Endothelial cell of umbilical vein (primary cell): ENCODE data around the gene ENKD1. TPM values are rescaled to one million over a fixed set of nuclear protein-coding genes. Genes with fewer than 3 reads are reported as not detected.

ENCODE experiments used
- BruUV-seq: library from RNA; stranded (reverse); fragments of 400-500 nt; replicated peaks from 2 replicates; lab custom pipeline; 2021; lab: Mats Ljungman, UMichigan
- CTCF ChIA-PET: fragments of 300-600, 350-600 bp; sonication (Branson Sonifier 250); formaldehyde crosslinking; loops from one replicate; lab custom pipeline; 2021; ENCODE audit warnings: antibody characterized with exemption, inconsistent platforms; lab: Charles Lee
- POLR2A ChIA-PET: fragments of 300-600, 350-600 bp; sonication (Branson Sonifier 250); formaldehyde crosslinking; loops from one replicate; lab custom pipeline; 2021; ENCODE audit warnings: antibody characterized with exemption, inconsistent platforms; lab: Charles Lee
- DNase-seq: peaks from one replicate; pipeline ENCODE4 v3.0.0-alpha.2; 2011; ENCODE audit warnings: low read depth, low spot score
- FAIRE-seq: peaks from 2 replicates; lab custom pipeline; 2011; peaks lifted over from hg19 to GRCh38; lab: Jason Lieb, UNC
- H2AFZ ChIP-seq: 2 replicates; pipeline ENCODE4 v1.6.0; 2012; ENCODE audit warnings: low read depth, low read length, control low read depth, inconsistent platforms
- H3K27ac ChIP-seq: 2 replicates; pipeline ENCODE4 v1.5.1; 2011; ENCODE audit warnings: low read depth, mild to moderate bottlenecking, control low read depth, low read length, moderate library complexity; ENCODE audit not compliant: insufficient read depth
- H3K27me3 ChIP-seq, 2 experiments: 2 replicates each; pipeline versions ENCODE4 v1.6.0 to v1.6.1; 2011; ENCODE audit warnings: low read length in 2 of 2, mixed read lengths in 1 of 2; ENCODE audit not compliant: control insufficient read depth in 2 of 2, insufficient read depth in 2 of 2
- H3K36me3 ChIP-seq, 2 experiments: 2 replicates in 1 of 2; 3 replicates in 1 of 2; pipeline ENCODE4 v1.5.1; 2011; ENCODE audit warnings: low read length in 2 of 2, mild to moderate bottlenecking in 1 of 2, moderate library complexity in 1 of 2; ENCODE audit not compliant: control insufficient read depth in 2 of 2, insufficient read depth in 2 of 2; ENCODE audit errors: extremely low read depth in 1 of 2
- H3K4me1 ChIP-seq: 3 replicates; pipeline ENCODE4 v1.5.1; 2011; ENCODE audit warnings: mild to moderate bottlenecking, low read length; ENCODE audit not compliant: control insufficient read depth, insufficient read depth; ENCODE audit errors: extremely low read depth
- H3K4me2 ChIP-seq: 2 replicates; pipeline ENCODE4 v1.6.1; 2011; ENCODE audit warnings: low read length, control low read depth, mixed read lengths; ENCODE audit not compliant: insufficient read depth
- H3K4me3 ChIP-seq, 3 experiments: fragments of 200-600 bp in 1 of 3; sonication (generic), shearing (Covaris generic) in 1 of 3; replicated peaks in 1 of 3; 2 replicates each; pipeline ENCODE4 v1.5.1; 2011 to 2016; ENCODE audit warnings: control low read depth in 3 of 3, low read length in 3 of 3, mild to moderate bottlenecking in 2 of 3, inconsistent platforms in 1 of 3, low read depth in 1 of 3, moderate library complexity in 1 of 3; ENCODE audit not compliant: insufficient read depth in 1 of 3
- H3K79me2 ChIP-seq: 2 replicates; pipeline ENCODE4 v1.6.0; 2012; ENCODE audit warnings: low read length, inconsistent platforms; ENCODE audit not compliant: control insufficient read depth, insufficient read depth
- H3K9ac ChIP-seq: replicated peaks from 2 replicates; pipeline ENCODE3; 2011; ENCODE audit warnings: low read length, control low read depth; ENCODE audit not compliant: insufficient read depth; ENCODE audit errors: extremely low read depth
- H3K9me1 ChIP-seq: replicated peaks from 3 replicates; pipeline ENCODE4 v1.6.0; 2011; ENCODE audit warnings: mild to moderate bottlenecking, low read length; ENCODE audit not compliant: control insufficient read depth, insufficient read depth; ENCODE audit errors: extremely low read depth
- H3K9me3 ChIP-seq: replicated peaks from 2 replicates; pipeline ENCODE4 v1.5.1; 2012; ENCODE audit warnings: low read length, inconsistent platforms; ENCODE audit not compliant: control insufficient read depth, insufficient read depth
- H4K20me1 ChIP-seq: replicated peaks from 2 replicates; pipeline ENCODE3; 2011; ENCODE audit warnings: mild to moderate bottlenecking, low read length; ENCODE audit not compliant: control insufficient read depth, insufficient read depth; ENCODE audit errors: extremely low read depth
- CTCF ChIP-seq, 2 donors: IDR thresholded peaks; 1 replicate in 1 of 2; 2 replicates in 1 of 2; pipeline ENCODE4 v1.5.1; 2011; ENCODE audit warnings: low read length in 2 of 2, mild to moderate bottlenecking in 2 of 2, moderate library complexity in 2 of 2, control low read depth in 1 of 2, inconsistent platforms in 1 of 2, low read depth in 1 of 2; ENCODE audit not compliant: insufficient read depth in 1 of 2; ENCODE audit errors: extremely low read depth in 1 of 2
- EZH2 ChIP-seq: IDR thresholded peaks from 2 replicates; pipeline ENCODE4 v1.6.1; 2012; ENCODE audit warnings: borderline replicate concordance, low read depth, mild to moderate bottlenecking, moderate library complexity, low read length, inconsistent platforms; ENCODE audit not compliant: severe bottlenecking
- FOS ChIP-seq: IDR thresholded peaks from 2 replicates; pipeline ENCODE4 v1.6.1; 2011; ENCODE audit warnings: mild to moderate bottlenecking, low read length, moderate library complexity, borderline replicate concordance; ENCODE audit not compliant: insufficient read depth
- GATA2 ChIP-seq: IDR thresholded peaks from 2 replicates; pipeline ENCODE4 v1.7.0; 2011; ENCODE audit warnings: low read depth, mild to moderate bottlenecking, moderate library complexity, mixed read lengths, low read length; ENCODE audit not compliant: insufficient read length, insufficient read depth
- JUN ChIP-seq: IDR thresholded peaks from 2 replicates; pipeline ENCODE4 v1.6.1; 2011; ENCODE audit warnings: borderline replicate concordance, low read depth; ENCODE audit not compliant: insufficient read length, insufficient read depth
- MAX ChIP-seq: IDR thresholded peaks from 2 replicates; pipeline ENCODE4 v1.6.1; 2011; ENCODE audit not compliant: insufficient read depth, insufficient read length
- MYC ChIP-seq: IDR thresholded peaks from one replicate; pipeline ENCODE4 v1.6.1; 2011; ENCODE audit warnings: mild to moderate bottlenecking, low read depth, low read length
- POLR2A ChIP-seq: IDR thresholded peaks from 2 replicates; pipeline ENCODE4 v1.6.1; 2012; ENCODE audit warnings: low read depth, mild to moderate bottlenecking, control low read depth, low read length
- POLR2AphosphoS5 ChIP-seq: IDR thresholded peaks from 2 replicates; pipeline ENCODE4 v1.6.1; 2012; ENCODE audit warnings: low read depth, mild to moderate bottlenecking, control low read depth, low read length, moderate library complexity; ENCODE audit not compliant: insufficient read depth
- dilution Hi-C: fragments of 300-500 bp; cut with MboI; formaldehyde crosslinking; loops from one replicate; pipeline ENCODE4 v1.15.0; 2019; ENCODE audit warnings: low sequenced_read_pairs; ENCODE audit not compliant: extremely low pct_ligation_motif_present
- intact Hi-C: fragments of 100-400 bp; cut with micrococcal nuclease; formaldehyde crosslinking; loops from one replicate; pipeline ENCODE4 v1.10.0; 2022
- polyA plus RNA-seq, 4 experiments: library from polyadenylated mRNA; depleted of rRNA in 3 of 4; stranded (reverse) in 3 of 4; unstranded in 1 of 4; fragments of >200 nt; gene quantifications; 2 replicates each; pipeline versions ENCODE4 v1.2.1 to v1.2.3, GENCODE V29; 2011 to 2012; ENCODE audit warnings: missing spikeins in 1 of 4
- total RNA-seq: library from RNA; stranded (reverse); gene quantifications from 2 replicates; pipeline ENCODE4 v1.2.3, GENCODE V29; 2021

Gene ENKD1
- total and polyA plus RNA-seq, 2 donors (not counting 3 experiments of a cell fraction or from before 2014, with no cell fraction given) = 16.7 to 17.3 TPM

- no TSS peak for BruUV-seq
- dilution Hi-C loops (loop anchor here (25.0 kb wide), 1 partner anchor 232 kb away; no protein-coding TSS in a partner anchor), intact Hi-C loops (no loop called here)
- ChIA-PET POLR2A (no interaction called here), CTCF (interaction anchor here (0.6 to 4.2 kb wide), 3 partner anchors 7 to 114 kb away, joined by 3 to 22 read pairs (median 5); partner anchors contain the start of gene GFOD2)
- Histone ChIP-seq H3K36me3 (peaks cover 3 to 23% of the 10 kb centered on the region in 2 experiments), H3K4me1 (peaks cover 17% of the 10 kb centered on the region), H3K4me3 (no peak overlapping the region), H3K9me1 (no peaks in the 10 kb centered on the region), H2AFZ (no peak overlapping the region), H3K27ac (no peak overlapping the region), H3K9ac (no peak overlapping the region), H3K27me3 (no peaks in the 10 kb centered on the region), H4K20me1 (peaks cover 3% of the 10 kb centered on the region), H3K79me2 (no peaks in the 10 kb centered on the region), H3K9me3 (no peaks in the 10 kb centered on the region), H3K4me2 (no peak overlapping the region)
- DNase-seq (no peak), FAIRE-seq (no peak)
- TF ChIP-seq FOS (no peak), POLR2A (no peak), EZH2 (no peak), JUN (no peak), MYC (no peak), CTCF (IDR thresholded peaks at IDR 0.05; ENCODE audit: extremely low read depth in 1 of 2, insufficient read depth in 1 of 2, low read depth in 1 of 2, low read length in 2 of 2) (no peak), POLR2AphosphoS5 (no peak), GATA2 (no peak), MAX (no peak)
Observed at GRCh38 chr16:67679935-67680897, 13.7 kb upstream of the ENKD1 start.
